Measurements from ENCODE around the gene GAD1. TPM values are rescaled to one million over a fixed set of nuclear protein-coding genes. Genes with fewer than 3 reads are reported as not detected.

The GAD1 gene
- total RNA-seq, 4 donors from 2014 or later = not detected

DNA sequence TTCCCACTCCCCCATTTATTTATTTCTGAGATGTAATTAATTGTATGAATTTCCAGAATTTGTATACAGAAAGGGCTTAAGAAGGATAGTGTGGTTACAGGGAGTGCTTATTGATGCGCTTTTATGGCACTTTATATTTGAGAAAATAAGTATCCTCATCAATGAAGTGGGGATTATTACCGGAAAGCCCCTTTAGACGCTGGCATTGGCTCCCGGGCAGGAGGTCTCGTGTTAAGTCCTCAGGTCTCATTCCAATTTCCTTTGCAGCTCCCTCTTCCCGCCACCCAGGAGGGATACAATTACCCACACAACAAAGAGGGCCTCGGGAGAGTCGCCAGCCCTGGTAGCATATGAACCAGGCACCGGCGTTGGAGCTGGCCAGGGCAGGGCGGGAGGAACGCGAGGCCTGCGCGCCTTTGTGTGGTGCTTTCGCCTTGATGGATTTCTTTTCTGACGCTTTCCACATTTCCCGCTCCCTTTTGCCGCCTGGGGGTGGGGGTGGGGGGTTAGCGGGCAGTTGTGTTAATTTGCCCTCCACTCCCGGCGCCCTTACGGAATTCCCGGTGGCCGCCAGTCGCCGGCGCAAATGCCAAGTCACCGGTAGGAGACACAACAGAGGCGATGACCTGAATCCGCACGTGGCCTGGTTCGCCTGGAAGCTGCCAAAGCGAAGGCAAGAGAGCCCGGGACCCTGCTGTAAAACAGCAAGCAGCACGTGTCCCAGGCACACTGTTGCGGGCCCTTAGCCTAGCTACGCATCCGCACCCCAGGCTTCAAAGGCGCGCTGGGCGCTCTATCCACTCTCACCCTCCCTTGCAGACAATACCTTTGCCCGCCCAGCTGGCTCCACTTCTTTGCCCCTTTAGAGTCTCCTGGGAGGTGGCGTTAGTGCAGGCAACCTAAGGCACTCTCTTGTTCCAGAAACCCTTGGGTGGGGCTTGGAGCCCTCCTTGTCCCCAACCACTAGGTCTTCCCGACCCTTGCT lies 3.3 kb downstream of the GAD1 start:
- TF ChIP-seq POLR2A (IDR thresholded peaks at IDR 0.05) = no peak
- TF ChIP-seq, protein P1, sequence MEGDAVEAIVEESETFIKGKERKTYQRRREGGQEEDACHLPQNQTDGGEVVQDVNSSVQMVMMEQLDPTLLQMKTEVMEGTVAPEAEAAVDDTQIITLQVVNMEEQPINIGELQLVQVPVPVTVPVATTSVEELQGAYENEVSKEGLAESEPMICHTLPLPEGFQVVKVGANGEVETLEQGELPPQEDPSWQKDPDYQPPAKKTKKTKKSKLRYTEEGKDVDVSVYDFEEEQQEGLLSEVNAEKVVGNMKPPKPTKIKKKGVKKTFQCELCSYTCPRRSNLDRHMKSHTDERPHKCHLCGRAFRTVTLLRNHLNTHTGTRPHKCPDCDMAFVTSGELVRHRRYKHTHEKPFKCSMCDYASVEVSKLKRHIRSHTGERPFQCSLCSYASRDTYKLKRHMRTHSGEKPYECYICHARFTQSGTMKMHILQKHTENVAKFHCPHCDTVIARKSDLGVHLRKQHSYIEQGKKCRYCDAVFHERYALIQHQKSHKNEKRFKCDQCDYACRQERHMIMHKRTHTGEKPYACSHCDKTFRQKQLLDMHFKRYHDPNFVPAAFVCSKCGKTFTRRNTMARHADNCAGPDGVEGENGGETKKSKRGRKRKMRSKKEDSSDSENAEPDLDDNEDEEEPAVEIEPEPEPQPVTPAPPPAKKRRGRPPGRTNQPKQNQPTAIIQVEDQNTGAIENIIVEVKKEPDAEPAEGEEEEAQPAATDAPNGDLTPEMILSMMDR (IDR thresholded peaks at IDR 0.05 in 4 of 5, conservative IDR thresholded peaks at IDR 0.05 in 1 of 5) = no peak
- Histone ChIP-seq H3K4me1 (peaks cover 69 to 80% of the 10 kb centered on the region in 2 donors), H3K36me3 (no peaks in the 10 kb centered on the region), H3K4me3 (peak overlapping the region; percentile 0 to 45 (median 26)), H3K27me3 (peaks cover 91 to 98% (median 92%) of the 10 kb centered on the region in 3 donors), H3K9me3 (no peaks in the 10 kb centered on the region), H3K27ac (no peak overlapping the region)
- in situ Hi-C loops (cut with MboI; ENCODE audit: low sequenced_read_pairs in 4 of 4) = loop anchor here (5.0 to 25.0 kb wide), 7 partner anchors 328 to 585 kb away; no protein-coding TSS in a partner anchor
- no peak for ATAC-seq
- intact Hi-C loops (cut with DNase I; ENCODE audit: low total_unique reads) = loop anchor here (10.0 kb wide), 1 partner anchor 105 kb away; the partner anchor contains the start of gene SP5
- no peak for DNase-seq

- Histone ChIP-seq H3K9me3 (no peaks in the 10 kb centered on the region), H3K27ac (no peak overlapping the region), H3K4me1 (peaks cover 61 to 73% of the 10 kb centered on the region in 2 donors), H3K4me3 (peak overlapping the region; percentile 0 to 52 (median 33)), H3K36me3 (no peaks in the 10 kb centered on the region), H3K27me3 (peaks cover 82 to 97% (median 83%) of the 10 kb centered on the region in 3 donors)
- DNase-seq (no peak), ATAC-seq (no peak)
- TF ChIP-seq, protein P1 (IDR thresholded peaks at IDR 0.05 in 4 of 5, conservative IDR thresholded peaks at IDR 0.05 in 1 of 5) = no peak
- TF ChIP-seq POLR2A (IDR thresholded peaks at IDR 0.05) = no peak
- intact Hi-C loops (cut with DNase I; ENCODE audit: low total_unique reads) (no loop called here), in situ Hi-C loops (cut with MboI; ENCODE audit: low sequenced_read_pairs in 4 of 4) (loop anchor here in 2 of 4 donors (25.0 kb wide), 3 partner anchors 334 to 584 kb away; no protein-coding TSS in a partner anchor)
These were observed 4.3 kb downstream of the GAD1 start for GRCh38 chr2:170820757-170821530.

DNA sequence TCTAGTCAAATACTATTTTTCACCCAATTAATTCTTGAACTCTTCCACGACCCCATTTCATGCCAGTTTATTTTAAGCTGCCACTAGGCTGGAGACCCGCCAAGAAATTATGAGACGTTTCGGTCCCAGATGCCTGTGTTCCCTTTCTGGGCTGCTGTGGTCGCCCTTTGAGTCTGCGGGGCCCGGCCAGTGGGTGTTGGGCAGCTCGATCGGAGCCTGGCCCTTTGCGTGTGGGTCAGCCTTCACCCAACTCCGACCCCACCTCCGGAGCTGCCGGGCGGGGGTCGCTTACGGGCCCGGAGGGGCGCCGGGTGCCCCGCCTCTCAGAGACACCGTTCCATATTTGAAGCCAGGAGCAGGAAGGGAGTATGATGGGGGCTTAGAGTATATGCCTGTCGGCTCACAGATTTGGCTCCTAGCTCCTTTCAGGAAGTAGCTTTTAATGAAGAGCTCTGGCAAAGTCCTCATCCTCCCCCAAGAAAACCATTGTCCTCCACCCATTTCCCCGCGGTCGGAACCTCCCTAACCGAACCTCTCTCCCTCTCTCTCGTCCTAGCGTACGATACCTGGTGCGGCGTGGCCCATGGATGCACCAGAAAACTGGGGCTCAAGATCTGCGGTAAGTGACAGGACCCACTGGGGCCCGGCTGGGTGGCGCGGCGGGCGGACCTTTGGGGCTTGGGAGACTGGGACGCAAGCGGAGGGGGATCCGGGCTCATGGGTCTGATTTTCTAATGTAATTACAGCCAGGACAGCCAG lies 5.0 kb downstream of the GAD1 start:
- in situ Hi-C loops (cut with MboI; ENCODE audit: low sequenced_read_pairs in 4 of 4) = loop anchor here in 2 of 4 donors (25.0 kb wide), 3 partner anchors 334 to 584 kb away; no protein-coding TSS in a partner anchor
- H3K4me1 ChIP-seq = peaks cover 53 to 65% of the 10 kb centered on the region in 2 donors
- no peak overlapping the region for H3K27ac ChIP-seq
- H3K36me3 ChIP-seq = no peaks in the 10 kb centered on the region
- DNase-seq (no peak), ATAC-seq (no peak)
- no peaks in the 10 kb centered on the region for H3K9me3 ChIP-seq
- intact Hi-C loops (cut with DNase I; ENCODE audit: low total_unique reads) = no loop called here
- H3K27me3 ChIP-seq = peaks cover 74 to 93% (median 76%) of the 10 kb centered on the region in 3 donors
- no peak for TF ChIP-seq POLR2A (IDR thresholded peaks at IDR 0.05)
- TF ChIP-seq, protein P1 (IDR thresholded peaks at IDR 0.05 in 4 of 5, conservative IDR thresholded peaks at IDR 0.05 in 1 of 5) = no peak
- peak overlapping the region; percentile 12 to 52 (median 36) for H3K4me3 ChIP-seq
